Body of pancreas (tissue), 4 donors: Measurements from ENCODE around the gene KIF13A. TPM values are rescaled to one million over a fixed set of nuclear protein-coding genes. Genes with fewer than 3 reads are reported as not detected.

Source experiments
- ATAC-seq: fragments of 150-250 bp; one replicate; pipeline ENCODE4 v1.9.1; 2016
- DNase-seq, 4 donors: peaks; one replicate each; pipeline ENCODE4 v3.0.0-alpha.2; 2019
- H3K27ac ChIP-seq, 4 donors: fragments of 200-600 bp; sonication (generic); 1 replicate in 3 of 4; 2 replicates in 1 of 4; pipeline versions ENCODE4 v1.5.1 to v1.6.1; 2016 to 2019; ENCODE audit warnings: mild to moderate bottlenecking in 1 of 4, mixed read lengths in 1 of 4, moderate library complexity in 1 of 4
- H3K27me3 ChIP-seq, 2 donors: fragments of 200-600 bp; sonication (generic); one replicate each; pipeline ENCODE4 v1.6.0; 2016; ENCODE audit warnings: mild to moderate bottlenecking in 1 of 2
- H3K36me3 ChIP-seq, 2 donors: fragments of 200-600 bp; sonication (generic); replicated peaks in 1 of 2; 2 replicates each; pipeline ENCODE4 v1.5.1; 2016; ENCODE audit warnings: low read depth in 2 of 2; ENCODE audit not compliant: insufficient read depth in 1 of 2
- H3K4me1 ChIP-seq: fragments of 200-600 bp; sonication (generic); one replicate; pipeline ENCODE4 v1.6.0; 2016
- H3K4me3 ChIP-seq, 2 donors: fragments of 200-600 bp; sonication (generic); 1 replicate in 1 of 2; 2 replicates in 1 of 2; pipeline ENCODE4 v1.5.1; 2016 to 2019
- H3K9me3 ChIP-seq, 3 donors: fragments of 200-600 bp; sonication (generic); 1 replicate in 2 of 3; 2 replicates in 1 of 3; pipeline ENCODE4 v1.5.1; 2016
- CTCF ChIP-seq, 7 experiments: fragments of 450-650 bp in 4 of 7; fragments of 200-600 bp in 3 of 7; sonication (generic) in 3 of 7; IDR thresholded peaks; one replicate each; pipeline ENCODE4 v1.5.1; 2016 to 2019; ENCODE audit warnings: antibody characterized with exemption in 7 of 7
- POLR2A ChIP-seq, 3 donors: fragments of 450-650 bp; IDR thresholded peaks; one replicate each; pipeline ENCODE4 v1.6.1; 2016; ENCODE audit warnings: antibody characterized with exemption in 3 of 3, mild to moderate bottlenecking in 2 of 3
- WGBS, 2 donors: methylation state at CpG; one replicate each; pipeline ENCODE4 v1.1.5; 2017; 5-methylcytosine and 5-hydroxymethylcytosine counted together
- intact Hi-C: fragments of 100-400 bp; cut with DNase I; formaldehyde crosslinking; loops from one replicate; pipeline ENCODE4 v1.15.1; 2023
- total RNA-seq, 2 donors: library from RNA; depleted of rRNA; stranded (reverse); fragments of >200 nt; gene quantifications; one replicate each; pipeline ENCODE4 v1.1.0, GENCODE V29; 2016

The KIF13A gene
- total RNA-seq, 2 donors from 2014 or later, result 13.2 to 17.1 TPM

- 94 to 95% methylated on average over 5 of the region's 5 CpGs for WGBS, 2 donors
- no peaks in the 10 kb centered on the region for H3K9me3 ChIP-seq
- H3K36me3 ChIP-seq, result no peaks in the 10 kb centered on the region
- no peak overlapping the region for H3K27ac ChIP-seq
- intact Hi-C loops, result no loop called here
- no peaks in the 10 kb centered on the region for H3K4me1 ChIP-seq
- ATAC-seq (no peak), DNase-seq (no peak)
- no peak overlapping the region for H3K4me3 ChIP-seq
- no peak for TF ChIP-seq CTCF (IDR thresholded peaks at IDR 0.05)
- TF ChIP-seq POLR2A (IDR thresholded peaks at IDR 0.05), result no peak
- no peaks in the 10 kb centered on the region for H3K27me3 ChIP-seq
These were observed 12.7 kb downstream of the KIF13A start for GRCh38 chr6:17974570-17975368.

GRCh38 chr6:17972978-17973622, 14.3 kb downstream of the KIF13A start:
- Histone ChIP-seq H3K27me3 (no peaks in the 10 kb centered on the region), H3K4me1 (no peaks in the 10 kb centered on the region)
- no peak for TF ChIP-seq POLR2A (IDR thresholded peaks at IDR 0.05)
- TF ChIP-seq CTCF (IDR thresholded peaks at IDR 0.05), result no peak

GRCh38 chr6:17972074-17972952, 15.1 kb downstream of the KIF13A start:
- intact Hi-C loops, result no loop called here
- ATAC-seq, result no peak
- no peaks in the 10 kb centered on the region for H3K9me3 ChIP-seq
- no peak overlapping the region for H3K4me3 ChIP-seq
- H3K27ac ChIP-seq, result no peak overlapping the region
- no peaks in the 10 kb centered on the region for H3K27me3 ChIP-seq
- 87 to 94% methylated on average over 7 of the region's 7 CpGs for WGBS, 2 donors
- no peaks in the 10 kb centered on the region for H3K4me1 ChIP-seq
- H3K36me3 ChIP-seq, result no peaks in the 10 kb centered on the region
- DNase-seq, result no peak
- TF ChIP-seq CTCF (IDR thresholded peaks at IDR 0.05), result no peak
- no peak for TF ChIP-seq POLR2A (IDR thresholded peaks at IDR 0.05)

More at GRCh38 chr6:17972978-17973622, 14.3 kb downstream of the KIF13A start:
- Histone ChIP-seq H3K9me3 (no peaks in the 10 kb centered on the region), H3K27ac (no peak overlapping the region), H3K36me3 (no peaks in the 10 kb centered on the region), H3K4me3 (no peak overlapping the region)
- DNase-seq (no peak), ATAC-seq (no peak)
- intact Hi-C loops, result no loop called here
- 80 to 81% methylated on average over 5 of the region's 5 CpGs for WGBS, 2 donors

GRCh38 chr6:17971128-17972073, 16.0 kb downstream of the KIF13A start:
- no peak for TF ChIP-seq CTCF (IDR thresholded peaks at IDR 0.05)
- no peak for TF ChIP-seq POLR2A (IDR thresholded peaks at IDR 0.05)
- Histone ChIP-seq H3K9me3 (no peaks in the 10 kb centered on the region), H3K4me1 (no peaks in the 10 kb centered on the region), H3K27me3 (no peaks in the 10 kb centered on the region), H3K27ac (no peak overlapping the region), H3K36me3 (no peaks in the 10 kb centered on the region), H3K4me3 (no peak overlapping the region)
- WGBS, 2 donors, result 82 to 94% methylated on average over 7 of the region's 7 CpGs
- no peak for ATAC-seq
- intact Hi-C loops, result no loop called here
- DNase-seq, result peak in 1 of 4 donors; percentile 23
